Ureter (tissue), 1 donor: ENCODE results near the gene USH1C. TPM values are rescaled to one million over a fixed set of nuclear protein-coding genes. Genes with fewer than 3 reads are reported as not detected.

Experiments
- DNase-seq: peaks from one replicate; pipeline ENCODE4 v3.0.0-alpha.2; 2020; ENCODE audit warnings: low spot score
- total RNA-seq: library from RNA; stranded (reverse); gene quantifications from one replicate; pipeline ENCODE4 v1.2.4, GENCODE V29; 2023
- donor health status: DM: yes; HTN: yes; CAD: no.

USH1C gene
- total RNA-seq, 1 donor from 2014 or later, result 14.3 TPM

DNA sequence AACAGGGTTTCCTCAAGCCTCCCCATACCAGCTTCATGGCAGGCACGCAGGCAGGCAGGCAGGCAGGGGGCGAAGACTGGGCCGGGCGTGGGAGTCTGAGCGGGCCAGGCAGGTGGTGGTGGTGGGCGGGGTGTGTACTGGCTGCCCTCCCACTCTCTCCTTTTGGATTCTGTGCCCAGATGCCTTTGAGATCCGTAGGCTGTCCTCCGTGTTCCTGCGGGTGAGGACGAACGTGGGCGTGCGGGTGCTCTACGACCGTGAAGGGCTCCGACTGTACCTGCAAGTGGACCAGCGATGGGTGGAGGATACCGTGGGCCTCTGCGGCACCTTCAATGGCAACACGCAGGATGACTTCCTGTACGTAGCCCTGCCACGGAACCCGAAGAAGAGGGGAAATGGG lies 25.8 kb upstream of the USH1C start:
- peak; percentile 32 for DNase-seq

DNA sequence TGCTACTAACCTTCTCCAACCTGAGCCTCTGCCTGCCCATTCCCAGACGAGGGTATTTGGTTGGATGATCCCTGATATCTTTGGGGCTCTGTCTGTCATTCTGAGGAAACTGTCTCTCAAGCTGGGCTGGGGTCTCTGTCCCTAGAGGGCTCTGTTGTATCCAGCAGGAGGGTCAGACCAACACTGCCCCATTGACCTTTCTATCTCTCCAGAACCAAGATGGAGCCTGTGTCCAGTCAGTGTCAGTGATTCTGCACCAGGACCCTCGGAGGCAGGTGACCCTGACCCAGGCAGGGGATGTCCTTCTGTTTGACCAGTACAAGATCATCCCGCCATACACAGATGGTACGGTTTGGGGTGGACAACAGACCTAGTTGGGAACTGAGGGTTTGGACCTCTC lies 24.7 kb upstream of the USH1C start:
- no peak for DNase-seq

DNA sequence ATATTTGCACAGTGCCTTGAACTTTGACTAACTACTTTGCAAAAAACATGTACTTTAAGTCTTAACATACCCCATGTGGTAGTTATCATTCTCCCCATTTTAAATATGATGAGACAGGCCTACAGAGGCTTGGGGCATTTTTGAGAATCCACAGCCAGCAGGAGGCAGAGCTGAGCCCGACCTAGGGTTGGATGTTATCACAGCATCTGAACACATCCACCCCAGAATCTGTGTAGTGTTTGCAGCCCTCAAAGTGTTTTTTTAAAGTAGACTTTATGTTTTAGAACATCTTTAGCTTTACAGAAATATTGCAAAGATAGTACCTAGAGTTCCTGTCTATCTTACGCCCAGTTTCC lies 20.4 kb upstream of the USH1C start:
- no peak for DNase-seq

DNA sequence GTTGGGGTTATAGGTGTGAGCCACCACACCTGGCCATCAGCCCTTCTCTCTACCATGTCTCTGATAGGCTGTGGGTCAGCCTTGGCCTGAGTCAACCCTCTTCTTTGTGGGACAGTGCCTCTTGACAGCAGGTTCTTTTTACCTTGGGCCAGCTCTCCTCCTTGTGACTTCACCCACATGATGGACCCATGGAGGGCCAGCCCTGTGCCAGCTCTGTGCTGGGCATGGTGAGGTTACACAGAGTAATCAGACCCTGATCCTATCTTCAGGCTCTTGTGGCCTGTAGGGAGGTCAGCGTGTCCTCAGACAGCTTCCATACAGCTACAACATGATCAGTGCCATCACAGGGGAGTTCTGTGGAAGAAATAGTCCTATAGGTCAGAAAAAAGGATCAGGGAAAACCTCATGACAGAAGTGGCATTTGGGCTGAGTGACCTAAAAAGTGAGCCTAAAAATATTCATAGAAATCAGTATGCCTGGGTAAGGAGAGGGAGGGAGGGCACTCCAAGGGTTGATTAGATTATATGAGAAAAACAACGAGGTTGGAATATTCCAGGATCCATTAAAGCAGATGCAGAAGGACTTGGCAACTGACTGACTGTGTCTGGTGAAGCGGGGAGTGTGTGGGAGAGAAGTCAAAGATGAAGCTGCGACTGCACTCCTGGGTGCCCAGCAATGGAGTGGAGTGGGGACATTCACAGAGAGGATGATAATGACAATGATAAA lies 19.9 kb upstream of the USH1C start:
- DNase-seq, result peak; percentile 17

DNA sequence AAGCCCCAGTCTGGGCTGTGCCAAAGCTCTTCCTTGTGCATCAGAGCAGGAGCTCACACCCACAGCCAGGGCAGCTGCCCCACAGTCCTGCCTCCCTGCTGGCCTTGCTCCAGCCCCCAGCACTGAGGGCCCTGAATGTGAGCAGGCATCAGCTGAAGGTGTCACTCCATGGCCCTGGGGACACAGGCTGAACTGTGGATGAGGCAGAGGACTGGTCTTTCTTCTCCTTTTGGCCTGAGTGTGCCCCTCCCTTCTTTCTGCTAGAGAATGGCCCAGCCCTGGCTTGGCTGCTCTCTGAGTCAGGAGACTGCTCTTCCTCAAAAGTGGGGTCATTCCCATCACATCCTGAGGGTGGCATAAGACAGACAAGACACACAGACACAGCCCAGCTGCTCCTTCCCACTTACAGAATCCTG lies 19.0 kb upstream of the USH1C start:
- DNase-seq, result peak; percentile 31

DNA sequence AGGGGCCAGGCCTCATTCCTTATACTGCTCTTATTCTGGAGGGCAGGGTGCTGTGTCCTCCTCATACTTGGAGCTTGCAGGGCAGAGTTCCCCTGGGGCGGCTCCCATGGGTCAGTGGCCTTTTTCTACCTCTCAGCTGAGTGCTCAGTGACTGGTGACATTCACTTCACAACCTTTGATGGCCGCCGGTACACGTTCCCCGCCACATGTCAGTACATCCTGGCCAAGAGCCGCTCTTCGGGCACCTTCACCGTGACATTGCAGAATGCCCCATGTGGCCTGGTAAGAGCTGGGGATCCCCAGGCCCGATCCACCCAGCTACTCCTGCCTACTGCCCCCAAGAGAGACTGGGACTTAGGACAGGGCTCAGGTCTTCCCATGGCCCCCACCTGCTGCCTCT lies 17.3 kb upstream of the USH1C start:
- peak; percentile 27 for DNase-seq

DNA sequence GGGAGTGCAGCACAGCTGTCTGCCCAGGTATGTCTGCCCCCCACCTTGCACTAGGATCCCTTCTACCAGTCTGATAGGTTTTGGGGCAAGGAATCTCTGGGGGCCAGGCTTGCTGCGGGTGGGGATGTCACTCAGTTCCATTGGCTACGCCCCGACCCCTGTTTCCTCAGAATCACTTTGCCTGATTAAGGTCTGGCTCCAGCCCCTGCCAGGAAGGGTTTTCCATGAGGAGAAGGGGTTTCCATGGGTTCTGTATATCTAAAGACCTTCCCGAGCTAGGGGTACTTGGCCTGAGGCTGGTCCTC lies 16.8 kb upstream of the USH1C start:
- DNase-seq, result peak; percentile 36

DNA sequence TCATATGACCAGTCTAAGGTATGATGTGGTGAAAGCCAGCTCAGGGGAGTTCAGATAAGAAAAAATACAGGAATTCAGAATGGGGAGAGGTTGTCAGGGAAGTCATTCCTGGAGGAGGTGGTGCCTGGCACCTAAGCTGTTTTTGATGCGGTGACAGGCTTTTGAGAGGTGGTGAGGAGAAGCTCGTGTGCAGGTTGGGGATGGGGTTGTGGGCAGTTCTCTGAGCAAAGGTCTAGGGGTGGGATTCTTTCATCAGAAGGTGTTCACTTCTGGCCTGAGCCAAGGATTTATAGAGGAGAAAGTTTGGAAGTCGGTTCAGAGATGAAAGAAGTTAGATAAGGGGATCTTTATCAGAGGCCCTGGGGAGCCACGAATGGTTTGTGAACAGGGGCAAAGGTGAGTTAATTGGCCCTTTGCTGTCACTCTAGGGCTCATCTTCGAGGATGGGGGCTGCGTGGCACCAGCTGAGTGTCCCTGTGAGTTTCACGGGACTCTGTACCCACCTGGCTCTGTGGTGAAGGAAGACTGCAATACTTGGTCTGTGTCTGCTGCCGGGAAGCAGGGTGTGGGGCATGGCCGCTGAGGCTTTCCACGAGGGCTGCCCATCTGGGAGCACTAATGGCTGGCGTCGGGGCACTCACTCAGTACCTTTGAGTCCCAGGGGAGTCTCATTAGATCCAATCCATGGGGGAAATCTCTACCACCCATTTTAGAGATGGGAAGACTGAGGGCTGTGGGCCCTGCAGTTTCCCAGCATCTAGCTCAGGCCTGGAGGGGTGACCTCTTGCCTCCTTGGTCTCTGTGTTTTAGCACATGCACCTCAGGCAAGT lies 16.3 kb upstream of the USH1C start:
- peak; percentile 20 for DNase-seq

DNA sequence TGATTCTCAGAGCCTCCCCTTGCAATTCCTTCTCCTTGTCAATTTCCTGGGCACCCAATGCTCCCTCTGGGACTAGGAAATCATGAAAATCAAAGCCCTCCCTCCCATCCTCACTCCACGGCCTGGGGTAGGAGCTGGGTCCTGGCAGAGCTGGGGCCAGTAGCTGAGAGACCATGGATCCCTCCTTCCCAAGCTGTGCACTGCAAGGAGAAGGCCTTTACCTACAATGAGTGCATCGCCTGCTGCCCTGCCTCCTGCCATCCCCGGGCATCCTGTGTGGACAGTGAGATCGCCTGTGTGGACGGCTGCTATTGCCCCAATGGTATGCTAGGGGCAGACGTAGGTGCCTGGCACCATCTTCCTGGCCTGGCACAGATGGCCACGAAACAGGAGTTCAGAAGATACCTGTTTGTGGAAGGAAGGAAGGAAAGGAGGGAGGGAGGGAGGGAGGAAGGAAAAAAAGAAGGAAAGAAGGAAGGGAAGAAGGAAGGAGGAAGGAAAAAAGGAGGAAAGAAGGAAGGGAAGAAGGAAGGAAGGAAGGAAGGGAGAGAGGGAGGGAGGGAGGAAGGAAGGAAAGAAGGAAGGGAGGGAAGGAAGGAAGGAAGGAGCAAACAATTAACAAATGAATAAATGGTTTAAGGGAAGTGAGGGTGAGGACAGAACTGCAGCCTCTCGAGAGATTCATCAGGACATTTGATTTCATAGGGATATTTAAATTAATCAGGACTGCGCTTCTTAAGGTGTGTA lies 15.3 kb upstream of the USH1C start:
- no peak for DNase-seq

DNA sequence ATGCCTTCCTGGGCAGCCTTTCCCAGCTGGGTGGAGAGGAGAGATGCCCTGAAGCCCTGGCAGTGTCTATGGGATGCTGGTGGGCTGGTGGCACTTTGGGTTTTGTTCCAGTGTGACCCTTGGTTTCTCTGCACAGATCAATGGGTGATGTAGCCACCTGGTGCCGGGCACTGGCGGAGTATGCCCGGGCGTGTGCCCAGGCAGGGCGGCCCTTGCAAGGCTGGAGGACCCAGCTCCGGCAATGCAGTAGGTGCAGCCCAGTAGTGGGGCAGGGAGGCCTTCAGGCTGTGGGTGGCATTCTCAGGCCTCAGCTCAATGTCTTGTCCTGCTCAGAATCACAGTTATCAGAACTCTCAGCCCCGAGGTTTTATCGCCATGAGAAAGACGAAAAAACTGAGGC lies 14.7 kb upstream of the USH1C start:
- DNase-seq, result no peak

DNA sequence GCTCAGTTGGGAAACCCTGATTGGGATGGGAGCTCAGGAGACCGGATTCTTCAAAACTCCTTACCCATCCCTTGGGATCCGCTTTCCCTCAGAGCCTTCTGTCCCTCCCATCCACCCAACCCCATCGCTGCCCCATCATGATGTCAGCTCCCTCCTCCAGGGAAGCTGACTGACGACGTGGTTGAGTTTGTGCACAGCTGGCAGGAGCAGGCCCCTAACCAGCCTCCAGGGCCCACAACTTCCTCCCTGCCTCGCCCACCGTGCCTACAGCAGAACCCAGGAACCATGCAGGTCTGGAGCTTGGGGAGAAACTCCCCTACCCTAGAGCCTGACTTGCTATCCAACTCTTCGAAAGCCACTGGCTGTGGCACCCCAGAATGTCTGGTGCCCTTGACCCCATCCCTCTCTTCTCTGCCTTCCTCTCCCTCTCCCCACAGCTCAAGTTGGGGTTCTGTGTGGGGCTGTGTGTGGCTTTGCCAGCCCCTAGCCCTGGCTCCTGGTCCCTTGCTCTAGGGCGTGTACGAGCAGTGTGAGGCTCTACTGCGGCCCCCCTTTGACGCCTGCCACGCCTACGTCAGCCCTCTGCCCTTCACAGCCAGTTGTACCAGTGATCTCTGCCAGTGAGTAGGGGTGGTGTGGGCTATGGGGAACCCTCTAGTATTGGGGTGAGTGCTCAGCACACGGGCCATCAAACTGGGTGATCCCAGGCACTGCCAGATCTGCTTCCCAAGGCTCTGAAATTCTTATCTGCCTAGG lies 14.0 kb upstream of the USH1C start:
- DNase-seq, result no peak

DNA sequence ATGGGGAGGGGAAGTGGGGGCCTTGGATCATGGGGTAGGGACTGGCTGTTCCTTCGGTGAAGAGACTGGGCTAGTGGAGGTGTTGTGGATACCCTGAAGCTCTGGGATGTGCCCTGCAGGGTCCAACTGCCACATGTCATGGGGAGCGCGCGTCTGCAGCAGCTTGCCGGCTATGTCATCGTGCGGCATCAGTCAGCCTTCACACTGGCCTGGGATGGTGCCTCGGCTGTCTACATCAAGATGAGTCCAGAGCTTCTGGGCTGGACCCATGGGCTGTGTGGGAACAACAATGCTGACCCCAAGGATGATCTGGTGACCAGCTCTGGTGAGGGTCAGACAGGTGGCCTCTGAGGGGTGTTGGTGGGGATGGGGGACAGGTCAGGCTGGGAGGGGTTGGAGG lies 12.8 kb upstream of the USH1C start:
- DNase-seq, result no peak

DNA sequence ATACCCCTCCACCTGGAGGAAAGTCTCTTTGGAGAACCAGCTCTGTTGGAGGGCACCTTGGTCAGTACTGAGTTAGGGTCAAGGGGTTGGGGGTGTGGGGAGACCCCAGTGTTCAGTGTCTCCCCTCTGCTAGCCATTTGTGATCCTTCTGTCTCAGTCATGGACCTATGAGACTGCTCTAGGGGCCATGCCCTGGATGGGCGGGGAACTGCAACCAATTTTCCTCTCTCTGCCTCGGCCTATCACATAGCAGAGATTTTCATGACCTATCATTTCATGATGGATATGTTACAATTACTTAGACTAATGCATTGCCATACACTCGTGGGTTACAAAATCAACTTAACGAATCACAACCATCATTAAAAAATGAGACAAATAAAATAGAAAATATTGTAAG lies 10.3 kb upstream of the USH1C start:
- no peak for DNase-seq

DNA sequence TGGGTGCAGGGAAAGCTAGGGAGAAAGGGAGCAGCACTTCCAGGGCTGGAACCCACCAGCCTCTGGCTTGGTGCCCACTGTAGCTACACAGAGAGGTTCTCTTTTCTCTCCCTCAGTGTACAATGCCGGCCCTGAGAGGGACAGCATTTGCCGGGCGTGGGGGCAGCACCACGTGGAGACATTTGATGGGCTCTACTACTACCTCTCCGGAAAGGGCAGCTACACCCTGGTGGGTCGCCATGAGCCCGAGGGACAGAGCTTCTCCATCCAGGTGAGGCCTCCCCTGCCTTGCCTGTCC lies 9.0 kb upstream of the USH1C start:
- DNase-seq, result no peak

DNA sequence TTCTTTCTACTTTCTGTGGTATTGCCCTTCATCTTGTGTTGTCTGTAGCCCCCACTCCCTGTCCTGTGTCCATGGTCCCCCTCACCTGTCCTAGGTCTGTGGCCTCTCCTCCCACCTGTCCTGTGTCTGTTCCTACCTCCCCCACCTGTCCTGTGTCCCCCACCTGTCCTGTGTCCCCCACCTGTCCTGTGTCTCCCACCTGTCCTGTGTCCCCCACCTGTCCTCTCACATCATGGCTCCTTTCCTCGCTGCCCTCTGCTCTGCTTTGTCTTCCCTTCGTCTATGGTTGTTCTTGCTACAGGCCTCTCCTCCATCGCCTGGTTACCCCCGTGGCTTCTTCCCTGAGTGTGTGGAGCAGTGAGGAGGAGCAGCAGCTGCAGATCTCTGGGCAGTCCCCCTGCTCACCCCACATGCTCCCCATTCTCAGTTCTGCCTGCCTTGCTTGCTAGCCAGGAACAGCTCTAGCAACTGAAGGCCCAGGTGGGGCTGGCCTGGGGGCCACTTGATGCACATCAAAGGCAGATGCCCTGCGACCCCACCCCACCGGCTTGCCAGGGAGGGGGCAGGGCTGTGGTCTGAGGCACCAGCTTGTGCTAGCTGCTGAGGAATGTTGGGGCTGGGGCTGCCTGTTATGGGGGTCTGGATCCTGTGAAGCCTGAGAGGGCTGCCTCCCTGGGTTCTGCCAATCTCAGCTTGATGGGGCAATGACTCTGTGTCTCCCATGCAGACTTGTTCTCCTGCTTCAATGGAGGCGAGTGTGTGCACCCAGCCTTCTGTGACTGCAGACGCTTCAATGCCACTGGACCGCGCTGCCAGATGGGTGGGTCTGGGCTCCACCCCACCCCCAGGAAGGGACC lies 8.4 kb upstream of the USH1C start:
- DNase-seq, result no peak

DNA sequence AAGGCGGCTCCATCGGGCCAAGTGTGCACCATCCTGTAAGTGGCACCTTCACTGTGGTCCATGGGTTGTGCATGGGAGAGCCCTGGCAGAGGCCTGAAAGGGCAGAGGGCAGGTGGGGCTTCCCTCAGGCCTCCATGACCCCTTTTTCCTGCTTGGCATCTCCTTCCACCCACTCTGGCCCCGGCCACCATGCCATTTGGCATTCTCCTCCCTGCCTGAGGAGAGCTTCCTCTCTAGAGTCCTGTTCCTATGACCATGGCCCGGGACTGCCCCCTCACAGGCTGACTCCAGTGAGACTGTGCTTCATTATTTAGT lies 7.8 kb upstream of the USH1C start:
- no peak for DNase-seq

DNA sequence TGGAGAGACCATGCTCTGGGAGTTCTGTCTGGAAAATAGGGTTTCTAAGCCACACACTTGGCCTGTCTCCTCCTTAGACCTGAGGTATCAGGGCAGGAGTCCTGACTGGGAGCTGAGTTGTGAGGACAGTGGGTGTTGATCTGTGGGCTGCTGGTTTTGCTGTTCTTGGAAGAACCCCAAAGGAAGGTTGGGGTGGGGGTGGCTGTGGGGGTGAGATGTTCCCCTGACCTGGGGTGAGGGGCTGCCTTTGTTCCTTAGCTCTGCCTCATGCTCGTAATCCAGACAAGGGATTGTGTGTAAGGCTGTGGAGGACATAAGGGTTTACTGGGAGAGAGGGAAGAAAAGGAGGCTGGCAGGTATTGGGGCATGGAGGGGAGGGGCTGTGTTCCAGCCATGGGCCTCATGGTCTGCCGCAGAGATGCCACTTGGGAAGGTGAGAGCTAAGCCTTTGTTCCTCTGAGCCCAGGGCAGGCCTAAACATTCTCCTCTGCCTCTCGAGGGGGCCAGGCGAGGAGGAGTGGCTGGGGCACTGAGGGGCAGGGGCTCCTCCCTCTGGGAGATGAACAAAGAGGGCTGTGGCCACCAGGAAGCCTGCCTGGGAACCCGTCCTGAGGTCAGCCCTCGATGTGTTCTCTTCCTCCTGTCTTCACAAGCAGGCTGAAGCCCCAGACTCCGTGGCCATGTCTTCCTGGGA lies 7.3 kb upstream of the USH1C start:
- no peak for DNase-seq

DNA sequence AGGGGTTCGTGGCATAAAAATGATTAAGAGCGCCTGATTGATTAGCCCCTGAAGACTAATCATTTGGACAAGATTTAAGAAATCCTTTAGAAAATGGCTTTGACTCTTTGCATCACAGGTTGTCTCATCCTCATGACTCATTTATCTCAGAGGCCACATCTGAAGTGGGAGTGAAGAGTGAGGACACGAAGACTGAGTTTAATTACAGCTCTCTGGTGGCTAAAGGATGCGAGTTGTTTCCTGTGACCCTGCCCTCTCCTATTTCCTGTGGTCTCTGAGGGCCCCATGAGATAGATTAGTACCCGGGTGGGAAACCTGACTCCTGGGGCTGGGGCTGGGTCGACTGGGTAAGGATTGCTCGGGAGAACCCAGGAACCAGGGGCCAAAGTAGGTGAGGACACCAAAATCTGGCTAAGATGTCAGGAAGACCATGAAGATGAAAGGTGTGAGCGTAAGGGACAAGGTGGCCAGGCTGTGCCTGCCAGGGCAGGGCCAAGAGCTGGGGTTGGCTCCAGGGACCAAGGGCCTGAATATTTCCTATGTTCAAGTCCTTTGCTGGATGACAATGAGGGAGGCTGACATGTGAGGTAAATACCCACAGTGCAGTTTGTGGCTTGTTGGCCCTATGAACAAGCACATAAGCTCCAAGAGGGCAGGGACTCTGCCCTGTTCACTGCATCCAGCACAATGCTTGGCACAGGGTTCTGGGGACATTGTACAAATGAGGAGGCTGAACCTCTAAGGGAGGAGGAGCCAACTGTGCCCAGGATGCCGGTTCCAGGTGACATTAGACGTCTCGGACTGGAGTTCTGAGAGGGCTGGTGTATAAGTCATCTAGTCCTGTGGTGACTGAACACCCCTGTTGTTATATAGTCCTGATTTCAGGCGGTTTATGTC lies 6.5 kb upstream of the USH1C start:
- DNase-seq, result no peak

DNA sequence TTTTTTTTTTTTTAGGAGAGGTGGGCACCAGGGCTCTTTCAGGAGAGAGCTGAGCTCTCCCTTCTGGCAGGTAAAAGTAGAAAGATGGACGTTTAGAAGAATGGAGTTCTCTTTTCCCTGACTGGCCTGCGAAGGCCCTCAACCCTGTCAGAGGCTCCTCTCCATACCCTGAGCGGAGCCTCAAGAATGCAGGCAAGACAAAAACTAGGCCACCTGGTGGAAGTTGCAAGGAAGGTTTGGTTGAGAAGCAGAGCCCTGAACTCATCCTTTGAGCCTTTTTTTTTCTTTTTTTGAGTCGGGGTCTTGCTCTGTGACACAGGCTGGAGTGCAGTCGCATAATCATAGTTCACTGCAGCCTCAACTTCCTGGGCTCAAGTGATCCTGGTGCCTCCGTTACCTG lies 4.2 kb upstream of the USH1C start:
- DNase-seq, result no peak

DNA sequence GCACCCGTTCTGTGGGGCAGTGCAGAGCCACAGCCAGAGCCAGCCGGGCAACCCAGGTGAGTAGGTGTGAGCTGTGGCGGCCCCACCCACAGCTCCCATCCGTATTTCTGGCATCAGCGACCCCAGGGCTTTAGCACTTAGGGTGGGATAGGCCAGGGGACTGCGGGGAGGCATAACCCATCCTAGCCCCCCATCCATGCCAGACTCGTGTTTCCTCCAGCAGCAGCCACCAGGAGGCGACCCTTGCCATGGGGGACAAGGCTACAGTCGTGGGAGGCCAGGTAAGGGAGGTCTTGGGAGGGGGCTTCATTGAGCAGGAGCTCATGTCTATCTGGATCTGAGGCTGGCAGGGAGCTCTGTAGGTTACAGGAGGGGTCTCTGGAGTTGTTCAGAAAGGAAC lies 3.7 kb upstream of the USH1C start:
- DNase-seq, result no peak
